Activated T-cell treated with anti-CD3 and anti-CD28 coated beads, Interleukin-2, amount 50 U/mL, for 48 hours (primary cell): Measurements from ENCODE around the gene ZBED5.
"Not testable (repeated sequence)": the region's sequence is repeated elsewhere in the genome, so short reads cannot be mapped to it uniquely, and the experiment has no call there.

ENCODE experiments used
- DNase-seq, 2 experiments: peaks; one replicate each; pipeline ENCODE4 v3.0.0-alpha.2; 2020

Gene ZBED5

GRCh38 chr11:10857709-10858438, at the start of gene ZBED5:
ZBED5 (minus strand) TSS chr11:10858053; CDS start chr11:10854945, 3,108 bp downstream.
- peak; percentile 97 for DNase-seq

DNA sequence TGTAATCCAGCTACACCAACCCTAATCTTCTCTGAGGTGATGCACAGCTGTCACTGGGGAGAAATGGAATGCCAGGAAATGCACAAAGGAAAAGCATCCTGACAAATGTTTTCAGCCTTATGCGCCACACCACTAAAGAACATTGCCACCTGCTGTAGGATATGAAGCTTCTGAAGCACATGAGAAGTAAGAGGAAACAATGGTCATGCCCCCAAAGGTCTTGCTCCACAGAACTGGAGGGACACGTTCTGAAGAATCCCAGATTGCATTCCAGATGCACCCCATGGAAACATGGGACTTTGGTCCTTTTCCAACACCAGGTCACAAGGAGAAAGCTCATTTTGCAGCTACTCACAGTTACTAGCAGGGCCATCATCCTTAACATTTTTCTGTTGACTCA, 48.7 kb upstream of the ZBED5 start:
- DNase-seq, result no peak

DNA sequence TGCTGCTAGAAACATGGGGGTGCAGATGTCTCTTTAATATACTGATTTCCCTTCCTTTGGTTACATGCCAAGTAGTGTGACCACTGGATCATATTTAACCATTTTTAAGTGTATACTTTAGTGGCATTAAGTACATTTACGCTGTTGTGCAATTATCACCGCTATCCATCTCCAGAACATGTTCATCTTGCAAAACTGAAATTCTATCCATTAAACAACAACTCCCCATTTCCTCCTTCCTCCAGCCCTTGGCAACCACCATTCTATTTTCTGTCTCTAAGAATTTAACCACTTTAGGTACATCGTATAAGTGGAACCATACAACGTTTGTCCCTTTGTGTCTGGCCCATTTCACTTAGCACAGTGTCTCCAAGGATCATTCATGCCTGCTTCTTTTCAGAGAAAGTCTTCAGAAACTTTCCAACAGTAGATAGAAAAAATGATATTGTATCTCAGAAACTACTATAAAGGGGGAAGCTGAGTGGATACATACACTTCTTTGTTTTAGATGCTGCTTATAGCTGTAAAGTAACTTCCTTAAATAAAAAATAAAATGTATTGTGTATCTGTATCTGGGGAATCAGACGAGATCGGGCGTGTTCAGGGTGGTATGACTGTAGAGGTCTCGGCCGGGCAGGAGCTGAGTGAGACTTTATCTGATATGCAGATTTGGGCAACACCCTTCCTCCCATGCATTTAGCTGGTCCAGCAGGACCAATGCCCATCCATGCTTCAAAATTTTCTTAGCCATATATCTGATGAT, 44.6 kb upstream of the ZBED5 start:
- no peak for DNase-seq

DNA sequence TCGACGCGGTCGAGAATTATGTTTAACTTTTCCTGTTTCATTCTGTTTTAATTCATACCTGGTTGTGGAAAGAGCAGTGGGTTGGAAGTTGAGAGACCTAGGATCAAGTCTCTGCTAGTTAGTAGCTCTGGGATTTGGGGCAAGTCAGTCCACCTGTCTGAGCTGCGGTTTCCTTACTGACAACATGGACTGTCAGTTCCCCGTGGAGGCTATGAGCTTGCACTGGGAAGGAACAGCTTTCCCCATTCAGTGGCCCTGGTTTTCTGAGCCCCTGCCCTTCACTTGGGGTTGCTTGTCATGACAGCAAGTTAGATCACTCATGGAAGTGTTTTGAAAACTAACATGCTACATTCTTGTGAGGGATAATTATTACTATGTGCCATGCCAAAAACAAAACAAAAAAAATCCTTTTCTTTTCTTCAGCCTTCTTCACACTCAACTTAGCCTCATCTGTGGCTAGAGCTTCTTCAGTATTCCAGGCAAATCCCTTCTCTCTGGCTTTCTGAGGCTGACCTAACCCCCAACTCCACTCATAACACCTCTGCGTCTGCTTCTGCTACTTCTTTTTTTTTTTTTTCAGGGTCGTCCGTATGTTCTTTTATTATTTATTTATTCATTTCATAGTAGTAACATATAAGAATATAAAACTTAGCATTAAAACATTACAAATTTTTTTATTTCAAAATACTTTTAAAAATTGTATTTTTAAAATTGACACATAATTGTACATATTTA, 43.0 kb upstream of the ZBED5 start:
- no peak for DNase-seq

DNA sequence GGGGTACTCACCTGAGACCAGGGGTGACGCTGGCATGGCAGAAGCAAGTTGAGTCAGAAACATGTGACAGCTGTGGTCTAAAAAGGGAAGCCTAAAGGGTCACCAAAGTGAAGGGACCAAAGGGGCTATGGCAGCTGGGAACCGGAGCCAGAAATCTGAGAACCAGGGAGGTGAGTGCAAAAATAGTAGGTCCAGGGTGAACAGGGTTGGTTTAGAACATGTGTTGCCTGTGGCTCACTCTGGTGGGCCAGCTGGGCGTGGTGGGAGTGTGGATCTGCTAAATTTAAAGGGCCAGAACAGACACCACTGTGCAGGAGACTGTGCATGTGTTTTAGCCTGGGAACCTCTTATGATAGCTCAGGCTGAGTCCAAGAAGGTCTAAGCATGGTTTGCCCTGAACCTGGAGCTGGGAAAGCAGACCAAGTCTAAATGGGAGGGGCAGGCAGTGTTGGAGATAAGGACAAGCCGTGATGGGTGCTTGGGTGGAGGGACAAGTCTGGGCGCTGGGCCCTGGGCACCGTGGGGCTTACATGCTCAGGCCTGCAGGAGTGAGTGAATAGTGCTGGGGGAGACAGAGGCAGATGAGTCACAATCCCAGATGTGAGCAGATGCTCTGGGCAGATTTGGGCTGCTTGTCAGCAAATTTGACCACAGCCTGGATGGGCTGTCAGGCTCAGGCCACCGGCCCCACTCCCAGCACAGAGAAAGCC, 41.4 kb upstream of the ZBED5 start:
- DNase-seq, result peak; percentile 51 to 60

- DNase-seq, result no peak
Observed at GRCh38 chr11:10898763-10899025, 40.8 kb upstream of the ZBED5 start.

DNA sequence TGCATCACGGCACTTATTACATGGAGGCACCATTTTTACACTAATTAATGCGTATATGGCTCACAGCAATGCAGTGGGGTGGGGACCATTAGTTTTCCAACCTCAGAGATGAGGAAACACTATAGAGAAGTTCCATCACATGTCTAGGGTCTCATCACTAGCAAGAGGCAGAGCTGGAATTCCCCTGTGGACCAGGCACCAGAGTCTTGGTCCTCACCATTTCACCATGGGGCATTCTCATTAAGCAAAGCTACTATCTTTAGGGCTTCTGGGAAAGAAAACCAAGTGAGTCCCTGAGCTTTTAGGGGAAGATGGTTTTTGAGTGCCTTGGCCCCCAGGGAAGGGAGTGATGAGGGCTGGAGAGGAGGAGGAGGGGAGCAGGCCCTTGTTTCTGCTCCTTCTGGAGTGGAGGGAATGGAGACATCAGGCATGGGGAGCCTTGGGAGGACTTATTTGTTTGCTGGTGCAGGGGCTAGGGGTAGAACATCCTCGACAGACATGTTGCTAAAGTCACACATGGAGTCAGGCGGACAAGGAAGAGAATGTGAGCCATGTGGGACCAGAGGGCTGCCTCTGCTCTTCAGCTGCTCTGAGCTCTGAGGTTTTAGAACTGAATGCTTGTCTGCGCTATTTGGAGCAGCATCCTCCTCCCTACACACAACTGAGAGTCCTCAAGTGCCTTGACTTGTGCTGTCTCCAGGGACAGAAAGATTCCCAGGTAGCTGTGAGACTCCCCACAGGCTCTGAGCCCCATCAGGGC, 40.3 kb upstream of the ZBED5 start:
- DNase-seq, result no peak

DNA sequence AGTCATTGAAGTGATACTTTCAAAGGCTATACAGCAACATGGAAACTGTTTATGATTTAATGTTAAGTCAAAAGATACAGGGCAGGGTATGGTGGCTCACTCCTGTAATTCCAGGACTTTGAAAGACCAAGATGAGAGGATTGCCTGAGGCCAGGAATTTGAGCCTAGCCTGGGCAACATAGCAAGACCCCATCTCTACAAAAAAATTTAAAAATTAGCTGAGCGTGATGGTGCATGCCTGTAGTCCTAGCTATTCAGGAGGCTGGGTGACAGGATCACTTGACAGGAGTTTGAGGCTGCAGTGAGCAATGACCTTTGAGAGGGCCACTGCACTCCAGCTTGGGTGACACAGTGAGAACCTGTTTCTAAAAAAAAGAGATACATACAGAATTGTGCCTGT, 39.3 kb upstream of the ZBED5 start:
- DNase-seq, result no peak

- DNase-seq, result no peak
Observed at GRCh38 chr11:10896493-10896892, 38.6 kb upstream of the ZBED5 start.

DNA sequence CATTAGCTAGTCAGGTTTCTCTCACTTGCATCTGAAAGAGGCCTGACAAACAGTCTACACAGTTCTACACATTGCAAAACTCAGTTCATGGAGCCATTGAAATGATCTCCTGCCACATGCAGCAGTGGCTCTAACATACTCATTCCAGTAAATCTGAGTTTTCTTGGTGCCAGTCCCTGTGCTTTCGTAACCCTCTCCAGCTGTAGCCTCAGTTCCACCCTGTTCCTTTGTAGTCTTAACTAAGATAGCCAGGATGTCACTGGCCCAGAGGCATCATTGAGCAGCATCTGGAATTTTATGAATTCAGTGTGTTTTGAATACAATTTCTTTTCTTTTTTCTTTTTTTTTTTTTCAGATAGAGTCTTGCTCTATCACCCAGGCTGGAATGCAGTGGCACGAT, 37.4 kb upstream of the ZBED5 start:
- DNase-seq, result no peak

- DNase-seq, result no peak
Observed at GRCh38 chr11:10894666-10895065, 36.8 kb upstream of the ZBED5 start.

DNA sequence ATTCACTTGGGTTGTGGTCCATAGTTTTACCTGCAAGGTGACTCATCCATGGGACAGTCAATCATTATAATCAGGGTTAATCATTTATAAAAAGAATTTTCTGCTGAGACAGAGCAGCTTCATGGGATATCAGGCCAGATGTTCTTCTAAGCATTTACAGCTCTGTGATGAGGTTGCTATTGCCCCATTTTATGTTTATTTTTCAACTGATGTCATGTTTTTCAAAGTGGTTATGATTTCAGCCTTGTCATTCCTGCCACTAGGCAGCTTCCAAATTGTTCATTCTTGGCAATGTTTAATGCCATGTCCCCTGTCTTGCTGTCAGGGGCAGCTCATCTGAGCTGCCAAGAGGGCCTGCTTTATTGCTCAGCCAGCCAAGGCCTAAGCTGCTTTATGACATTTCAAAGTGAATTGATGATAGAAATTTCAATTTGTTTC, 35.9 kb upstream of the ZBED5 start:
- DNase-seq, result no peak

- DNase-seq, result no peak
Observed at GRCh38 chr11:10892250-10892649, 34.4 kb upstream of the ZBED5 start.

DNA sequence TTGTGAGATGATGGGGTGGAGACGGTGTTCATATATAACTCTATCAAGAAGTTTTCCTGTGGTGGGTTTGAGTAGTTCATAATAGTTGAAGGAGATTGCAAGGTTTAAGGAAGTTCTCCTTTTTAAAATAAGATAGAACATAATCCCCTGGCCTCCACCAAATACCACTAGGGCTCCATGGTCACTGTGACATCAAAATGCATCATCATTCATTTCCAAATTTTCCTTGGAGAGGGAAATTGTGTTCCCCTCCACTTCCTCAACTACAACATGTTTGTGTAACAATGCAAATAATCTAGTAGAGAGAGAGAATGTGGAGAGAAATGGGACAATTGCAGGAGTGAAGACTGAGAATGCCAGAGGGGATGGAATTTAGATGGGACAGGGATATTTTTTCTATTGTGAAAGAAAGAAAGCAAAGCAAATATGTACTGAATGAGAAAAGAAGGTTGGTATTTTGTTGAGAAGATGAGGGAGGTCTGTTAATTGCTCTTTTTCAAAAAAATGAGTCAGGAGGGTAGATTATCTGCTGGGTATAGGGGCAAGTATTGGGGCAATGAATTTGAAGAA, 33.4 kb upstream of the ZBED5 start:
- DNase-seq, result no peak

DNA sequence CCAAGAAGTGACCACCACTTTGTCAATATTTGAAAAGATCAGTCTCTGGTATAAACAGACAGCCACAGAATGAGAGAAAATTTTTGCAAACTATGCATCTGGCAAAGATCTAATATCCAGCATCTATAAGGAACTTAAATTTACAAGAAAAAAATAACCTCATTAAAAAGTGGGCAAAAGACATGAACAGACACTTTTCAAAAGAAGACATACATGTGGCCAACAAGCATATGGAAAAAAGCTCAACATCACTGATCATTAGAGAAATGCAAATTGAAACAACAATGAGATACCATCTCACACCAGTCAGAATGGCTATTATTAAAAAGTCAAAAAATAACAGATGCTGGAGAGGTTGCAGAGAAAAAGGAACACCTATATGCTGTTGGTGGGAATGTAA, 32.2 kb upstream of the ZBED5 start:
- DNase-seq, result not testable (repeated sequence)

GRCh38 chr11:10887307-10887706, 29.5 kb upstream of the ZBED5 start:
- no peak for DNase-seq

GRCh38 chr11:10886652-10887250, 28.9 kb upstream of the ZBED5 start:
- DNase-seq, result no peak

DNA sequence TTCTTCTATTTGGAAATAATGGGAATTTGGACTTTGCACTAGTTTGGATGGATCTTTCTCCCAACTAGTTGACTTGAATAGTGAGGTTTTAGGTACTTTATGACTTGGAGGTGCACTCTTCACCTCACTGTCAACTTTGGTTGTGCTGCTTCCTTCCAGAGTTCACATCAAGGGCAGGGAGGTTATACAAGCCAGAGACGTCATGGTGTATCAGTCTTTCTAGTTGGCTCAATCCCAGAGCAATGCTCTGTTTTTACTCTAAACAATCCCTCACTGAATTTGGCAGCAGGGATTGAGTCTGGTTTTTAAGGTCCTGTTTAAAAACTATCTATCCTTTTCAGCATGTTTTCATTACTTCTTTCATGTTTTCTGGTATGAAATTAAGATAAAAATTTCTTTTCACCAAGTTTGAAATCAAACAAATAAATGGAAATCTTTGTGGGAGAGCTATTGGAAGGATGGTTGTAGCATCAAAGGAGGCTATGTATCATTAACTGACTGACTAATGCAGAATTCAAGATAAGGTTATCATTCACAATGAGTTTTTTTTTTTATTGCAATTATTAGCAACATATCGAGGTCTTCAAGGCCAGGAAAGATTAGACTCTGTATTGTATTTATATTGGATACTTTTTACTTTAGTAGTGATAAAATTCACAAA, 28.0 kb upstream of the ZBED5 start:
- DNase-seq, result no peak

DNA sequence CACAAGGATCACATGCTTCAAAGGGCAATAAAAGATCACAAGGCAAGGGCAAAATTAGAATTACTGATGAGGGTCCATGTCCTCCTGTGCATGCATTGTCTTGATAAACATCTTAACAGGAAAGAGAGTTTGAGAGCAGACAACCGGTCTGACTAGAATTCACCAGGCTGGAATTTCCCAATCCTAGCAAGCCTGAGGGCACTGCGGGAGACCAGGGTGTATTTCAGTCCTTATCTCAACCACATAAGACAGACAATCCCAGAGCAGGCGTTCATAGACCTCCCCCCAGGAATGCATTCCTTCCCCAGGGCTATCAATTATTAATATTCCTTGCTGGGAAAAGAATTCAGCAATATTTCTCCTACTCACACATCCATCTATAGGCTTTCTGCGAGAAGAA, 26.4 kb upstream of the ZBED5 start:
- DNase-seq, result not testable (repeated sequence)

DNA sequence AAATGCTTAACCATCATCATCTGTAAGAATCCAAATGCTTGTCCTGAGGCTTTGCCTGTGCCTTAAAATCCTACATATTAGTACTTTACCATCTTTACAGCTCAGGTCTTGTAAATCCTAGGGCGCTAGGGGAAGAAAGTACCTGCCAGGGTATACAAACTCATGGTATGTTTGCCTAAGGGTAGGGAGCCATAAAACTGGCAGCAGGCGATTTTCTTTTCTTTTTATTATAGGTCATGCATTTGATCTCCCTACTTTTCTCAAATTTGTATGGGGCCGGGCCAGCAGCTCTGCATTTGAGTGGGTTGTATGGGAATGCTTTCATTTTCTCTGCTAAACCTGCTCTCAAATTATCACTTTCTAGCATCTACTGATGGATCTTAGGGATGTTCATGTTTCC, 24.0 kb upstream of the ZBED5 start:
- no peak for DNase-seq
